HG03097 (cell line): ENCODE results near the gene ADAMTS13.
"Not testable (repeated sequence)": the region's sequence is repeated elsewhere in the genome, so short reads cannot be mapped to it uniquely, and the experiment has no call there.

Source experiments
- ATAC-seq: cut with Tn5 transposase; IDR thresholded peaks from one replicate; pipeline ENCODE4 v1.9.1; 2021; ENCODE audit not compliant: unreplicated experiment, low FRiP score

ADAMTS13 gene

DNA sequence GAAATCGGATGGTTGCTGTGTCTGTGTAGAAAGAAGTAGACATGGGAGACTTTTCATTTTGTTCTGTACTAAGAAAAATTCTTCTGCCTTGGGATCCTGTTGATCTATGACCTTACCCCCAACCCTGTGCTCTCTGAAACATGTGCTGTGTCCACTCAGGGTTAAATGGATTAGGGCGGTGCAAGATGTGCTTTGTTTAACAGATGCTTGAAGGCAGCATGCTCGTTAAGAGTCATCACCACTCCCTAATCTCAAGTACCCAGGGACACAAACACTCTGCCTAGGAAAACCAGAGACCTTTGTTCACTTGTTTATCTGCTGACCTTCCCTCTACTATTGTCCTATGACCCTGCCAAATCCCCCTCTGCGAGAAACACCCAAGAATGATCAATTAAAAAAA, 30.7 kb upstream of the ADAMTS13 start:
- ATAC-seq: not testable (repeated sequence)

GRCh38 chr9:133392308-133392707, 29.9 kb upstream of the ADAMTS13 start:
- ATAC-seq: not testable (repeated sequence)

GRCh38 chr9:133393399-133393798, 28.8 kb upstream of the ADAMTS13 start:
- ATAC-seq: no peak

DNA sequence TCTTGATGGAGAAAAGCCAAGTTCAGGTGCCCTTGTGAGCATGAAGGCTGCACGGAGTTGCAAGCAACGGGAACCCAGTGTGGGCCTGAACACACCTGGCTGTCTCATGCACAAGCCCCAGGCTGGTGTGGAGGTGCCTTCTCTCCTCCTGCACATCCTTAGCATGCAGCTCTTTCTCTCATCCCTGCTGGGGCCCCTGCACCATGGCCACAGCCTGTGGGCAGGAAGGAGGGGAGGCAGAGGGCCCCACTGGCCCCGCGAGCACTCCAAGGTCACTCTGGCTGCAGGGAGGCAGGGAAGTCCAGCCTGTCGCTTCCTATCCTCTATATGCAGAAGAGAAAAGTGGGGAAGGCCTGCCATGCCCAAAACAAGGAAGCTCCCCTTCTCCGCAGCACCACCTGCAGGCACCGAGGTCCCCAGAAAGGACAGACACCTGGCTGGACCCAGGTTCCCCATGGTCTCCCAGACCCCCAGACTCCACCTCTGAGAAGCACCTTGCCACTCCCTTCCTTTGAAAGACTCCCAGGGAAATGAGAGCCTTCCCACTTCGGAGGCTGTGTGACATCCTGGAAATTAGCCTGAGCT, 27.4 kb upstream of the ADAMTS13 start:
- ATAC-seq: no peak

DNA sequence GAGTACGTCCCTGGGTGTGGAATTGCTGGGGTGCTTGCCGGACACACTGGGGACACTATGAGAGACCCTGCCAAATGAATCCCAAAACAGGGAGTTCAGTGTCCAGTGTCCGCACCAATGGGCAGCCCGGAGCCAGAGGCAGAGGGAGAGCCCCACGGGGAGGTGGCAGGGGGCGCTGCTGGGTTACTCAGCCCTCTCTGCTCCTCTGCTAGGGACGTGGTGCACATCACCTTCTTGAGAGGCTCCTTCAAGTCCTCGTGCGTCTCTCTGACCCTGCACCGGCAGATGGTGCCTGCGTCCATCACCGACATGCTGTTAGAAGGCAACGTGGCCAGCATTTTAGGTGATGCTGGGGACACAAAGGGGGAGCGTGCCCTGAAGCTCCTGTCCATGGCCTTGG, 25.2 kb upstream of the ADAMTS13 start:
- no peak for ATAC-seq

GRCh38 chr9:133397370-133397769, 24.8 kb upstream of the ADAMTS13 start:
- no peak for ATAC-seq

- no peak for ATAC-seq
Observed at GRCh38 chr9:133397895-133398294, 24.3 kb upstream of the ADAMTS13 start.

- ATAC-seq: no peak
Observed at GRCh38 chr9:133400292-133400691, 21.9 kb upstream of the ADAMTS13 start.

DNA sequence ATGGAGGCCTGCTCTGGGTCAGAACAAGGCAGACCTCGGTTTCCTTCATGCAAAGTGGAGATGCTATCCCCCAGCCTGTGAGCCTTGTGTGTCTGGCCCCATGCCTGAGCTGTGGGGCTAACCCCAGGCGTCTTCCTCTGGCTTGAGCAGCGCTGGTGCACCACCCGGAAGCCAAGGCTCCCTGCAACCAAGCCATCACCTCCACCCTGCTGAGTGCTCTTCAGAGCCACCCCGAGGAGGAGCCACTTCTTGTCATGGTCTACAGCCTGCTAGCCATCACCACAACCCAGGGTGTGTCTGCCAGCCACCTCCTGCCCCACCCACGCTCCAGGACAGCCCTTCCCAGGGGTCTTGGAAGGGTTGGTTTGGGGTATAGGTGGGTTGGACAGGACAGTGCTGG, 20.6 kb upstream of the ADAMTS13 start:
- ATAC-seq: no peak

GRCh38 chr9:133402689-133403088, 19.5 kb upstream of the ADAMTS13 start:
- no peak for ATAC-seq

- no peak for ATAC-seq
Observed at GRCh38 chr9:133403766-133404453, 18.3 kb upstream of the ADAMTS13 start.

DNA sequence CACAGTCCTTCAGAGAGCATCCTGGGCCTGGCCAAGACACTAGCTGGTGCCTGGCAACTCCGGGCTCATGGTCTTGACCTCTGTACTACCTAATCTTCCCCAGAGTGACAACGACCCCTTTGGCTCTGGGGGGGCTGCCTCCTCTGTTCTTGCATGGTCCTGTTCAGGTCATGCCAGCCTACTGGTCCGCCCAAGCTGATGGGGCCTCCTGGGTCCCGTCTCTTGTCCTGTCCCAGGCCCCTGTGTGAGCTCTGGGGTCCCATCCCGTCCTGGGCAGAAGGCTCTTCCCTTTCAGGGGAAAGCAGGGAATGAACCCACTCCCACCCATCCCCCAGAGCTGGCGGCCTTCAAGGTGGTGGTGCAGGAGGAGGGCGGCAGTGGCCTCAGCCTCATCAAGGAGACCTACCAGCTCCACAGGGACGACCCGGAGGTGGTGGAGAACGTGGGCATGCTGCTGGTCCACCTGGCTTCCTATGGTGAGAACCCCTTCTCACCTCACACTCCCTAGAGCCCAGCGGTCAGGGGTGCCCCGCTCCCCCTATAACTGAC, 17.6 kb upstream of the ADAMTS13 start:
- ATAC-seq: no peak

- ATAC-seq: no peak
Observed at GRCh38 chr9:133405508-133406438, 16.4 kb upstream of the ADAMTS13 start.

DNA sequence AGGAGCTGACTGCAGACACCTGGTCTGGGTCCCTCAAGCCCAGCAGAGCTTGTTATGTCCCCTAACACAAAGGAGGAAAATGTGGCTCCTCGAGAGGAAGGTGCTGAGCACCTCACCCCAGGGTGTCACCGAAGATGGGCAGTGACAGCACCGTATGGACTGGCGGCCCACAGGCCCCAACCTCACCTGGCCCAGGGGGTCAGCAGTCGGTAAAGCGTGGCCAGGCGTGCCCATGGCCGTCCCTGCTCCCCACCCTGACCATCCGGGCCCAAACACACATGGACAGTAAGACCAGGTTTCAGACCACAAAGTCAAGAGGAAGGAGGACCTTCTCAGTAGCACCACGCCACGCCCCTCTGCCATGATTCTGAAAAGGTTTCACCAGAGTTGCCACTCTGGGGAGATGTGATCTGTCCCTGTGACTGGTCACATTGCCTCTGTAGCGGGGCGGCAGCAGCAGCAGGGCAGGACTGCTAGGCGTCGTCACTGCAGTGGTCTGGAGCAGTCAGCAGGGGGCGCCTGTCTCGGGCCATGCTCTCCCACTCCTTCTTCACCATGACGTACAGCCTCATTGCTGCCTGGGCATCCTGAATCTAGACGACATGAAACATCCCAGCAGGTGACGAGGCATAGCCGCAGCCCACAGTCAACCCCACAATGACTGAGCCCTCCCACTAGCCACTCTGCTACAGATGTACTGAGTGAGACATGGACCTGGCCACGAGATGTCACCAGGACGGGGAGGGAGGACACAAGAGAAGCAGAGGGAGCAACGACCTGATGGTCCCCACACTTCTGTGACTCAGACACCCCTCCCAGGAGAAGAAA, 15.5 kb upstream of the ADAMTS13 start:
- ATAC-seq: peak; percentile 67

DNA sequence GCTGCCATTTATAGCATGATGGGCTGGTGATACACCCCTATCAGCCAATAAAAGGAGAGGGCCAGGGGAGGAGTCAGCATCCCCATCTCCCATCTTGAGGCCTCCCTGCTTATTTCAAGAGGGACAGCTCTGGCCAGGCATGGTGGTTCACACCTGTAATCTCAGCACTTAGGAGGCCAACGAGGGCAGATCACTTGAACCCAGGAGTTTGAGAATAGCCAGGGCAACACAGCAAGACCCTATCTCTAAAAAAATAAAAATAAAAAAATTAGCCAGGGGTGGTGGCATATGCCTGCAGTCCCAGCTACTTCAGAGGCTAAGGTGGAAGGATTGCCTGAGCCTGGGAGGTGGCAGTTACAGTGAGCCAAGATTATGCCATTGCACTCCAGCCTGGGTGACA, 14.1 kb upstream of the ADAMTS13 start:
- ATAC-seq: no peak

DNA sequence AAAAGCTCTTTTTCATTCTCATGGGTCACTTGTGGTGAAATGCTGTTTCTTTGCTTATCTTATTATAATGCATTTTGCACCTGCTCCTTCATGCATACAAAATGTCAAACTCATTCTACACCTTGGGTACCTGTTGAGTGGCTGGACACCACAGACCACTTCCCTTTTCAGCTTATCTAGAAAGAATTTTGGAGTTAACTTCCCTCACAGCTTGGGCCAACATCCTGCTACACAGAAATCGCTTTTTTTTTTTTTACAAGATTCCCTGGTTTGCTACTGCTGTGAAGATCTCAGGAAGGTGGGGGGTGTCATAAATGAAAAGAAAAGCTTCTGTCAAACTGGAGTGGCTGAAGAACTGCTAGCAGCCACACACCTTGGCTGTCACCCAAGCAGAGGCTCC, 7.0 kb upstream of the ADAMTS13 start:
- no peak for ATAC-seq

DNA sequence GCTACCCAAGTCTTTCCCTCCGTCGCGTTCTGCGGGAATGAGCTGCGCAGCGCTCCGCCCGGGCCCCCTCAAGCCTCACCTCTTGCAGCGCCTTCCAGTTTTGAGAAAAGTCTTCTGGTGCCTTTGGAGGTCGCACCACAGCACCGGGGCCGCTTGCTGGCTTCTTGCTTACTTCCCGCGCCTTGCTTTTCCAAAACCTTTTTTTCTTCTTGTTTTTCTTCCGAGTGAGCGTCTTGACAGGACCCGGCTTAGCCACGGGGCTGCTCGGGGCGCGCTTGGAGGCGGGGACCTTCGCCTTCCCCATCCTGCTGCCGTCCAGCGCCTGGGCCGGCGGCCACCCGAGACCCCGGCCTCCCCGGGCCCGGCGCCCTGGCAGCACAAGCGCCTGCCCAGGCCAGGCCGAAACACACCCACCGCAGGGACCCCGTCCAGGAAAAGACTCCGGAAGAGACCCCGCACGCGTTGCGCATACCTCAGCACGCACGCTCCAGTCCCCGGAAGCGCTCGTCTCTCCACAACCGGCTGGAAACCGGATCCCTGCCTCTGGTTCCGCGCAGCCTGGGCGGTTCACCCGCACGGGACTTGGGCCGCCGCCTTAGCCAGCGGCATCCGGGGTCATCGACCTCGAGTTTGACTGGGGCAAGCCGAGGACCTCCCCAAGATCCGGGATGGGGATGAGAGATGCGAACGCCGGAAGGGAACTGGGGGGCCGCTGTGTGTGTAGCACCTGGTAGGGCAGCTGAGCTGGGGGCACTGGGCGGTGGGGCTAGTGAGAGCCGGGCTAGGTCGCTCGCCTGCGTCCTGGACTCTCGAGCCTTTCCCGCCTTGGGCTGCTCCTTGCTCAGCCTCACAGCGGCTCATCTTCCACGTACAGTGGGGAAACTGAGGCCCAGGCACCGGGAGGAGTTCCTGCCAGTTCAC, 4.4 kb upstream of the ADAMTS13 start, which contains the start of gene REXO4:
REXO4 (minus strand) TSS at position 470 of the 921 bp plus-strand sequence; CDS start at position 304, 166 bp downstream.
- ATAC-seq: peak; percentile 64

GRCh38 chr9:133419005-133419404, 3.2 kb upstream of the ADAMTS13 start:
- no peak for ATAC-seq

- no peak for ATAC-seq
Observed at GRCh38 chr9:133420392-133420827, 1.8 kb upstream of the ADAMTS13 start.
